ENCODE data around the gene SAMD4A.

DNA sequence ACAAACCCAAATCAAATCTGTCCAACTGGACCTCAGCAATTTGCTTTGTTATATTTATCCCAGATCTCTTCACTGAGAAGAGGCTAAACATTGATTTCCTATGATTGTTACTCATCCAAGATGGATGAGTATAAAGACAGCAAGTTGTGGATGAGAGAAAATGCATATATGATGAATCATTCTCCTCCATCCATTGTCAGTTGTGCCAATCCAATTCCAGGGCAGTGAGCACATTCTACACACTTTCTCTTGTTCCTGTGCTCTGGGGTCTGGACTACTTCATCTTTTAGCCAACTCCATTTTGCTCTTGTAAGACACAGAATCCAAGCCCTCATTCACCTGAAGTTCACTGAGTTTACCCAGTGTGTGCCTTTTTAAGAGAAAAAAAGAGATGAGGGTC is 230.0 kb downstream of the SAMD4A start:
- TF ChIP-seq, protein P1, sequence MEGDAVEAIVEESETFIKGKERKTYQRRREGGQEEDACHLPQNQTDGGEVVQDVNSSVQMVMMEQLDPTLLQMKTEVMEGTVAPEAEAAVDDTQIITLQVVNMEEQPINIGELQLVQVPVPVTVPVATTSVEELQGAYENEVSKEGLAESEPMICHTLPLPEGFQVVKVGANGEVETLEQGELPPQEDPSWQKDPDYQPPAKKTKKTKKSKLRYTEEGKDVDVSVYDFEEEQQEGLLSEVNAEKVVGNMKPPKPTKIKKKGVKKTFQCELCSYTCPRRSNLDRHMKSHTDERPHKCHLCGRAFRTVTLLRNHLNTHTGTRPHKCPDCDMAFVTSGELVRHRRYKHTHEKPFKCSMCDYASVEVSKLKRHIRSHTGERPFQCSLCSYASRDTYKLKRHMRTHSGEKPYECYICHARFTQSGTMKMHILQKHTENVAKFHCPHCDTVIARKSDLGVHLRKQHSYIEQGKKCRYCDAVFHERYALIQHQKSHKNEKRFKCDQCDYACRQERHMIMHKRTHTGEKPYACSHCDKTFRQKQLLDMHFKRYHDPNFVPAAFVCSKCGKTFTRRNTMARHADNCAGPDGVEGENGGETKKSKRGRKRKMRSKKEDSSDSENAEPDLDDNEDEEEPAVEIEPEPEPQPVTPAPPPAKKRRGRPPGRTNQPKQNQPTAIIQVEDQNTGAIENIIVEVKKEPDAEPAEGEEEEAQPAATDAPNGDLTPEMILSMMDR (conservative IDR thresholded peaks at IDR 0.05; ENCODE audit: low read depth, low read length) = no peak
- TF ChIP-seq EZH2 (IDR thresholded peaks at IDR 0.05; ENCODE audit: borderline replicate concordance, low read depth, low read length, poor library complexity, severe bottlenecking) = no peak
